HepG2 (cell line): ENCODE results near the gene KIF22. TPM values are rescaled to one million over a fixed set of nuclear protein-coding genes. Genes with fewer than 3 reads are reported as not detected.

Experiments used
- ATF7 ChIP-seq, 2 experiments: fragments of 450-650 bp in 1 of 2; sonication (generic) in 1 of 2; formaldehyde crosslinking in 1 of 2; IDR thresholded peaks; 2 replicates each; pipeline versions ENCODE4 v1.4.0 to v1.6.1; 2016 to 2020; ENCODE audit warnings: antibody characterized with exemption in 1 of 2, mild to moderate bottlenecking in 1 of 2, missing genetic modification reagents in 1 of 2
- CENPX ChIP-seq: sonication (generic); formaldehyde crosslinking; IDR thresholded peaks from 2 replicates; pipeline ENCODE4 v1.9.0; 2021; ENCODE audit warnings: mild to moderate bottlenecking, missing genetic modification reagents, moderate library complexity
- E2F5 ChIP-seq: sonication (generic); formaldehyde crosslinking; conservative IDR thresholded peaks from 2 replicates; pipeline ENCODE4 v1.4.0; 2020; ENCODE audit warnings: missing genetic modification reagents
- ELF1 ChIP-seq: sonication (generic); formaldehyde crosslinking; IDR thresholded peaks from 2 replicates; pipeline ENCODE4 v1.4.0; 2020; ENCODE audit warnings: missing genetic modification reagents
- FLYWCH1 ChIP-seq: sonication (generic); formaldehyde crosslinking; IDR thresholded peaks from 2 replicates; pipeline ENCODE4 v1.8.1; 2023; ENCODE audit warnings: mild to moderate bottlenecking, missing genetic modification reagents
- HMG20B ChIP-seq: conservative IDR thresholded peaks from 2 replicates; pipeline ENCODE4 v1.6.1; 2016; ENCODE audit warnings: missing genetic modification reagents, missing compliant biosample characterization
- HOXA9 ChIP-seq: sonication (generic); formaldehyde crosslinking; IDR thresholded peaks from 2 replicates; pipeline ENCODE4 v1.8.1; 2022; ENCODE audit warnings: missing genetic modification reagents, mild to moderate bottlenecking, moderate library complexity, borderline replicate concordance
- IRF2 ChIP-seq: IDR thresholded peaks from 2 replicates; pipeline ENCODE4 v1.6.1; 2018; ENCODE audit warnings: missing genetic modification reagents, missing compliant biosample characterization
- JUNB ChIP-seq: sonication (generic); formaldehyde crosslinking; IDR thresholded peaks from 2 replicates; pipeline ENCODE4 v1.8.0; 2022; ENCODE audit warnings: missing genetic modification reagents, mild to moderate bottlenecking, borderline replicate concordance
- MBD4 ChIP-seq: IDR thresholded peaks from 2 replicates; pipeline ENCODE4 v1.6.1; 2012; ENCODE audit warnings: low read length, inconsistent platforms, borderline replicate concordance
- MEIS2 ChIP-seq: sonication (generic); formaldehyde crosslinking; IDR thresholded peaks from 2 replicates; pipeline ENCODE4 v1.9.0; 2021; ENCODE audit warnings: mild to moderate bottlenecking, missing genetic modification reagents
- MTF2 ChIP-seq: sonication (generic); formaldehyde crosslinking; IDR thresholded peaks from 2 replicates; pipeline ENCODE4 v1.5.0; 2020; ENCODE audit warnings: missing genetic modification reagents, borderline replicate concordance
- RAD51 ChIP-seq: fragments of 450-650 bp; IDR thresholded peaks from 2 replicates; pipeline ENCODE4 v1.6.1; 2016; ENCODE audit warnings: borderline replicate concordance
- RCOR2 ChIP-seq: IDR thresholded peaks from 2 replicates; pipeline ENCODE4 v1.6.1; 2016; ENCODE audit warnings: missing biosample characterization, missing genetic modification reagents
- XRCC5 ChIP-seq: fragments of 200-400 bp; formaldehyde crosslinking; optimal IDR thresholded peaks from 2 replicates; pipeline ENCODE3; 2017; ENCODE audit warnings: mild to moderate bottlenecking, low read length
- ZBTB2 ChIP-seq: sonication (generic); formaldehyde crosslinking; IDR thresholded peaks from 2 replicates; pipeline ENCODE4 v1.8.0; 2022; ENCODE audit warnings: low read depth, missing genetic modification reagents
- ZBTB21 ChIP-seq: sonication (generic); formaldehyde crosslinking; IDR thresholded peaks from 2 replicates; pipeline ENCODE4 v1.4.0; 2020; ENCODE audit warnings: missing genetic modification reagents
- ZNF629 ChIP-seq: sonication (generic); formaldehyde crosslinking; conservative IDR thresholded peaks from 2 replicates; pipeline ENCODE4 v1.5.0; 2020; ENCODE audit warnings: missing genetic modification reagents
- ZNF639 ChIP-seq: conservative IDR thresholded peaks from 2 replicates; pipeline ENCODE4 v1.6.1; 2018; ENCODE audit warnings: missing genetic modification reagents
- ZNF775 ChIP-seq: sonication (generic); formaldehyde crosslinking; IDR thresholded peaks from 2 replicates; pipeline ENCODE4 v1.4.0; 2020; ENCODE audit warnings: missing genetic modification reagents, mild to moderate bottlenecking, moderate library complexity, borderline replicate concordance
- ZSCAN20 ChIP-seq: sonication (generic); formaldehyde crosslinking; IDR thresholded peaks from 2 replicates; pipeline ENCODE4 v1.4.0; 2020; ENCODE audit warnings: missing genetic modification reagents, mild to moderate bottlenecking, borderline replicate concordance
- polyA plus RNA-seq, 8 experiments: library from polyadenylated mRNA; depleted of rRNA in 3 of 8; stranded (reverse) in 7 of 8; unstranded in 1 of 8; fragments of >200 nt; fragmentation: Illumina TruSeq in 4 of 8; extraction: Trizol in 4 of 8; gene quantifications; 2 replicates each; pipeline versions ENCODE4 v1.2.1 to v1.2.3, GENCODE V29; 2011 to 2016; ENCODE audit warnings: low read depth in 4 of 8, missing spikeins in 1 of 8, mixed read lengths in 1 of 8; ENCODE audit not compliant: insufficient read depth in 1 of 8
- total RNA-seq, 5 experiments: library from RNA; depleted of rRNA; stranded (reverse); fragments of >200 nt; fragmentation: Illumina TruSeq; extraction: Trizol; gene quantifications; 2 replicates each; pipeline ENCODE4 v1.2.3, GENCODE V29; 2016; ENCODE audit warnings: low read depth in 1 of 5
- TF ChIP-seq, protein P1 (sequence below): sonication (generic); formaldehyde crosslinking; IDR thresholded peaks from 2 replicates; pipeline ENCODE4 v1.4.0; 2020; ENCODE audit warnings: missing genetic modification reagents, low read depth, mild to moderate bottlenecking, borderline replicate concordance
- TF ChIP-seq, protein P2 (sequence below): sonication (generic); formaldehyde crosslinking; IDR thresholded peaks from 2 replicates; pipeline ENCODE4 v1.8.0; 2022; ENCODE audit warnings: missing genetic modification reagents, mild to moderate bottlenecking, inconsistent platforms, borderline replicate concordance

The KIF22 gene
- total and polyA plus RNA-seq, 2 of the 13 experiments (the other 11 are each of a cell fraction or from before 2014, with no cell fraction given): 95.8 to 118 TPM

DNA sequence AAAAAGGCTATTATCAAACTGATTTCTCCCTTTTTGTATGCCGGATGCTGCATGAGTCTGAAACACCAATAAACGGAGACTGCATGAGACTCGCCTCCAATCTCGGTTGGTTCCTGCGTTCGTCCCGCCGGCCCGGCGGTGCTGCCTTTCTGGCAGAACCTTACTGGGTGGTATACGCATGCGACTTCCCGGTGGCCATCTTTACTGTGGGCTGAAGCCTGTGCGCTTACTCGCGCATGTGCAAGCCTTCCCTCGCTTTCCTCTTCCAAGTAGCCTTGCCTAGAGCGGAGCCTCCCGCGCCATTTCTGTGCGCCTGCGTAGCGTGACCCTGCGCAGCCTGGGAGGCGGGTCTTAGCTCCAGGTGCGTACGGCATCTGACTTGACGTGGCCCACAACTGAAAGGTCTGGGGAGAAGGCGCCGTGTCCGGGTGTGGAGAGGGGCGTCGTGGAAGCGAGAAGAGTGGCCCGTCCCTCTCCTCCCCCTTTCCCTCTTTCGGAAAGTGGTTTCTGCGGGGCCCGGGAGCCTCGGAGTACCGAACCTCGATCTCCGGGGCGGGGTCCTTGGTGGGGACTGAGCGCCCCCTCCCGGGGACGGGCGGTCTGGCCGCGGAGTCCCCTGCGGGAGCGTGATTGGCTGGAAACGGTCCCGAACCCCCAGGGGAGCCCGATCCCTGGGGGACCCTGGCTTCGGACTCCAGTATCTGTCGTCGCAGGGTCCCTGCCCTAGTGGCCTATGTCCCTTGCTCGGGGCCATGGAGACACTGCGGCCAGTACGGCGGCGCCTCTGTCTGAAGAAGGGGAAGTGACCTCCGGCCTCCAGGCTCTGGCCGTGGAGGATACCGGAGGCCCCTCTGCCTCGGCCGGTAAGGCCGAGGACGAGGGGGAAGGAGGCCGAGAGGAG is 25.5 kb downstream of the KIF22 start, which contains the start of gene PAGR1 (continued):
- TF ChIP-seq, protein P1, sequence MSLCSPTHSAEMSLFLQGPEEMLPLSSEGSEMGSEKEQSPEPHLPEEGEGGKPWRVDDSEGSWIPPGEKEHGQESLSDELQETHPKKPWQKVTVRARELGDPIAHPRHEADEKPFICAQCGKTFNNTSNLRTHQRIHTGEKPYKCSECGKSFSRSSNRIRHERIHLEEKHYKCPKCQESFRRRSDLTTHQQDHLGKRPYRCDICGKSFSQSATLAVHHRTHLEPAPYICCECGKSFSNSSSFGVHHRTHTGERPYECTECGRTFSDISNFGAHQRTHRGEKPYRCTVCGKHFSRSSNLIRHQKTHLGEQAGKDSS (CRISPR knock-in tag): peak; percentile 87
- TF ChIP-seq MTF2 (0 out of 2 replicates have a peak, but pooled peaks have one; percentile 45), ATF7 (IDR thresholded peaks at IDR 0.05) (no peak), ATF7 (CRISPR knock-in tag; IDR thresholded peaks at IDR 0.05) (no peak), E2F5 (CRISPR knock-in tag) (peak; percentile 85), RAD51 (no peak), MEIS2 (peak; percentile 16), HOXA9 (CRISPR knock-in tag) (no peak; the same call in 1 of the 2 replicates), ZBTB21 (CRISPR knock-in tag) (peak; percentile 66; the same call in 1 of the 2 replicates), RCOR2 (CRISPR knock-in tag) (peak; percentile 35; the same call in 1 of the 2 replicates), ZBTB2 (peak; percentile 72), JUNB (no peak), ZSCAN20 (CRISPR knock-in tag) (peak; percentile 86; the same call in 1 of the 2 replicates), FLYWCH1 (CRISPR knock-in tag) (peak; percentile 88; the same call in 1 of the 2 replicates), ZNF629 (CRISPR knock-in tag) (no peak; the same call in 1 of the 2 replicates), ELF1 (CRISPR knock-in tag) (peak; percentile 95), MBD4 (no peak), CENPX (CRISPR knock-in tag) (no peak), XRCC5 (peak; percentile 97), HMG20B (CRISPR knock-in tag) (peak; percentile 41; the same call in 1 of the 2 replicates), ZNF775 (peak; percentile 38; the same call in 1 of the 2 replicates), IRF2 (CRISPR knock-in tag) (peak; percentile 74; the same call in 1 of the 2 replicates), ZNF639 (peak; percentile 51; the same call in 1 of the 2 replicates)
- TF ChIP-seq, protein P2, sequence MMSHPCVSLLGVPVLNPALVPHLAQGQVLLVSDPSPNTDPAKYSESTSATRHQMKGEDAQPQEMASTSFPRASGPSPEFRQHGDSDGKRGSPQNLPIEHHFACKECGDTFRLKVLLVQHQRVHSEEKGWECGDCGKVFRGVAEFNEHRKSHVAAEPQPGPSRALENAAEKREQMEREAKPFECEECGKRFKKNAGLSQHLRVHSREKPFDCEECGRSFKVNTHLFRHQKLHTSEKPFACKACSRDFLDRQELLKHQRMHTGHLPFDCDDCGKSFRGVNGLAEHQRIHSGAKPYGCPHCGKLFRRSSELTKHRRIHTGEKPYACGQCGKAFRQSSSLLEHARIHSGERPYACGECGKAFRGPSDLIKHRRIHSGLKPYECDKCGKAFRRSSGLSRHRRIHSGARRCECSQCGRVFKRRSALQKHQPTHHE: peak; percentile 98
